Erythroblast (primary cell): Measurements from ENCODE around the gene ARPC1B.

Source experiments
- GATA1 ChIP-seq: IDR thresholded peaks from 2 replicates; pipeline ENCODE4 v1.6.1; 2011; ENCODE audit warnings: low read depth, mild to moderate bottlenecking, control low read depth, low read length, moderate library complexity
- POLR2A ChIP-seq: IDR thresholded peaks from 2 replicates; pipeline ENCODE4 v1.6.1; 2011; ENCODE audit warnings: mild to moderate bottlenecking, low read length

DNA sequence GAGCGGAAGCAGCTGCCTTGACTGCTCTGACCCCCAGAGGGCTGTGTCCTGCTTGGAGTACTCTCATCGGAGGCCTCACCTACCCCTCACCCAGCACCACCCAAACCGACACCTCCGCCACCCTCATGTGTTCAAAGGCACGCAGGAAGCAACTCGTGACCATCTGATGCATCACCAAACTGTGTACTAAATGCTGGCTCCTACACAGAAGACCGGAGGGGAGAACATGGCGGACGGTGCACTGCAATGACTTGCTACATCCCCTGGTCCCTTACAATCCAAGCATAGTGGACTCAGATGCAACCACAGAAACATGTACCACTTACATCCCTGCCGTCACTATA is 30.4 kb downstream of the ARPC1B start:
- TF ChIP-seq POLR2A = no peak
- no peak for TF ChIP-seq GATA1
